ENCODE measurements around the gene TRAF2. TPM values are rescaled to one million over a fixed set of nuclear protein-coding genes. Genes with fewer than 3 reads are reported as not detected.
"Not testable (repeated sequence)": the region's sequence is repeated elsewhere in the genome, so short reads cannot be mapped to it uniquely, and the experiment has no call there.

TRAF2 gene
- total RNA-seq, 1 experiment from 2014 or later: 11.5 TPM

- CTCF ChIA-PET: no interaction called here
These were observed 18.8 kb upstream of the TRAF2 start for GRCh38 chr9:136867480-136867879.

GRCh38 chr9:136867917-136868316 is 18.4 kb upstream of the TRAF2 start:
- no peak for DNase-seq
- no peak overlapping the region for H2AFZ ChIP-seq (ENCODE audit: low read length)
- intact Hi-C loops (cut with micrococcal nuclease): no loop called here
- peaks cover 12% of the 10 kb centered on the region for H3K36me3 ChIP-seq (ENCODE audit: low read depth, low read length)
- H3K9ac ChIP-seq (ENCODE audit: low read length): no peak overlapping the region
- no peak overlapping the region for H3K4me2 ChIP-seq (ENCODE audit: low read length)
- H4K20me1 ChIP-seq (ENCODE audit: low read length): peaks cover 4% of the 10 kb centered on the region; the same call in 1 of the 2 replicates
- no peaks in the 10 kb centered on the region for H3K27me3 ChIP-seq (ENCODE audit: low read length)
- CTCF ChIA-PET: no interaction called here
- H3F3A ChIP-seq (ENCODE audit: low read length, unreplicated experiment): no peaks in the 10 kb centered on the region
- 0 out of 2 replicates have a peak, but pooled peaks cover 3% of the 10 kb centered on the region for H3K9me3 ChIP-seq (ENCODE audit: low read length)
- H3K9me2 ChIP-seq (replicated peaks; ENCODE audit: low read length): no peaks in the 10 kb centered on the region
- POLR2A ChIA-PET (ENCODE audit: unreplicated experiment): no interaction called here
- H3K4me1 ChIP-seq (ENCODE audit: insufficient read depth, low read length): 0 out of 2 replicates have a peak, but pooled peaks cover 5% of the 10 kb centered on the region
- no peak overlapping the region for H3K27ac ChIP-seq (ENCODE audit: low read length)
- no TSS peak for BruUV-seq (replicated peaks)
- no peak for ATAC-seq
- TF ChIP-seq EZH2phosphoT487 (IDR thresholded peaks at IDR 0.05; ENCODE audit: borderline replicate concordance, low read length) (no peak), EZH2 (IDR thresholded peaks at IDR 0.05; ENCODE audit: low read length, unreplicated experiment) (no peak), CTCF (conservative IDR thresholded peaks at IDR 0.05; ENCODE audit: low read depth, low read length) (no peak)
- H3K79me2 ChIP-seq (ENCODE audit: low read length): peaks cover 27% of the 10 kb centered on the region
- no peak overlapping the region for H3K4me3 ChIP-seq (ENCODE audit: low read length)

More at GRCh38 chr9:136867480-136867879, 18.8 kb upstream of the TRAF2 start:
- Histone ChIP-seq H3K36me3 (ENCODE audit: low read depth, low read length) (peaks cover 15% of the 10 kb centered on the region), H4K20me1 (ENCODE audit: low read length) (peaks cover 4% of the 10 kb centered on the region; the same call in 1 of the 2 replicates), H2AFZ (ENCODE audit: low read length) (no peak overlapping the region), H3K27ac (ENCODE audit: low read length) (no peak overlapping the region), H3K9me2 (replicated peaks; ENCODE audit: low read length) (no peaks in the 10 kb centered on the region), H3K4me2 (ENCODE audit: low read length) (no peak overlapping the region), H3K9ac (ENCODE audit: low read length) (no peak overlapping the region), H3F3A (ENCODE audit: low read length, unreplicated experiment) (no peaks in the 10 kb centered on the region), H3K4me3 (ENCODE audit: low read length) (no peak overlapping the region), H3K79me2 (ENCODE audit: low read length) (peaks cover 27% of the 10 kb centered on the region), H3K27me3 (ENCODE audit: low read length) (no peaks in the 10 kb centered on the region), H3K4me1 (ENCODE audit: insufficient read depth, low read length) (0 out of 2 replicates have a peak, but pooled peaks cover 5% of the 10 kb centered on the region), H3K9me3 (ENCODE audit: low read length) (no peaks in the 10 kb centered on the region)
- BruUV-seq (replicated peaks): no TSS peak
- intact Hi-C loops (cut with micrococcal nuclease): no loop called here
- no peak for TF ChIP-seq EZH2phosphoT487 (IDR thresholded peaks at IDR 0.05; ENCODE audit: borderline replicate concordance, low read length)
- TF ChIP-seq CTCF (conservative IDR thresholded peaks at IDR 0.05; ENCODE audit: low read depth, low read length): no peak
- TF ChIP-seq EZH2 (IDR thresholded peaks at IDR 0.05; ENCODE audit: low read length, unreplicated experiment): no peak
- POLR2A ChIA-PET (ENCODE audit: unreplicated experiment): no interaction called here
- ATAC-seq (no peak), DNase-seq (no peak)

GRCh38 chr9:136868644-136869043 is 17.7 kb upstream of the TRAF2 start:
- Histone ChIP-seq H3K36me3 (ENCODE audit: low read depth, low read length) (peaks cover 5% of the 10 kb centered on the region), H3F3A (ENCODE audit: low read length, unreplicated experiment) (no peaks in the 10 kb centered on the region), H3K27me3 (ENCODE audit: low read length) (no peaks in the 10 kb centered on the region), H3K4me1 (ENCODE audit: insufficient read depth, low read length) (0 out of 2 replicates have a peak, but pooled peaks cover 5% of the 10 kb centered on the region), H3K79me2 (ENCODE audit: low read length) (peaks cover 25% of the 10 kb centered on the region), H3K4me3 (ENCODE audit: low read length) (no peak overlapping the region), H2AFZ (ENCODE audit: low read length) (no peak overlapping the region), H3K27ac (ENCODE audit: low read length) (no peak overlapping the region), H3K9me3 (ENCODE audit: low read length) (0 out of 2 replicates have a peak, but pooled peaks cover 3% of the 10 kb centered on the region), H3K9ac (ENCODE audit: low read length) (no peak overlapping the region), H3K4me2 (ENCODE audit: low read length) (no peak overlapping the region), H4K20me1 (ENCODE audit: low read length) (peaks cover 4% of the 10 kb centered on the region; the same call in 1 of the 2 replicates), H3K9me2 (replicated peaks; ENCODE audit: low read length) (no peaks in the 10 kb centered on the region)
- CTCF ChIA-PET: interaction anchor here (0.6 kb wide), 1 partner anchor 26 kb away, joined by 3 read pairs; no protein-coding TSS in a partner anchor
- TF ChIP-seq CTCF (conservative IDR thresholded peaks at IDR 0.05; ENCODE audit: low read depth, low read length): no peak
- TF ChIP-seq EZH2 (IDR thresholded peaks at IDR 0.05; ENCODE audit: low read length, unreplicated experiment): no peak
- TF ChIP-seq EZH2phosphoT487 (IDR thresholded peaks at IDR 0.05; ENCODE audit: borderline replicate concordance, low read length): no peak
- DNase-seq (no peak), ATAC-seq (no peak)
- BruUV-seq (replicated peaks): no TSS peak
- intact Hi-C loops (cut with micrococcal nuclease): no loop called here
- POLR2A ChIA-PET (ENCODE audit: unreplicated experiment): interaction anchor here (0.7 kb wide), 1 partner anchor 78 kb away, joined by 9 read pairs; the partner anchor contains the start of gene TMEM141

- H3K27me3 ChIP-seq (ENCODE audit: low read length); ATAC-seq; POLR2A ChIA-PET (ENCODE audit: unreplicated experiment); H3K9me2 ChIP-seq (replicated peaks; ENCODE audit: low read length); DNase-seq; H3K36me3 ChIP-seq (ENCODE audit: low read depth, low read length); H3K4me1 ChIP-seq (ENCODE audit: insufficient read depth, low read length); intact Hi-C loops (cut with micrococcal nuclease); H3K9ac ChIP-seq (ENCODE audit: low read length); H3K4me3 ChIP-seq (ENCODE audit: low read length); H3K4me2 ChIP-seq (ENCODE audit: low read length); H2AFZ ChIP-seq (ENCODE audit: low read length); H4K20me1 ChIP-seq (ENCODE audit: low read length); H3F3A ChIP-seq (ENCODE audit: low read length, unreplicated experiment); H3K27ac ChIP-seq (ENCODE audit: low read length); BruUV-seq (replicated peaks); H3K9me3 ChIP-seq (ENCODE audit: low read length); CTCF ChIA-PET: not testable (repeated sequence)
- H3K79me2 ChIP-seq (ENCODE audit: low read length): peaks cover 15% of the 10 kb centered on the region
These were observed 16.7 kb upstream of the TRAF2 start for GRCh38 chr9:136869611-136870010.

Measured in PC-3 (cell line).